Naive thymus-derived CD8-positive, alpha-beta T cell (primary cell): ENCODE data around the gene AMZ1. TPM values are rescaled to one million over a fixed set of nuclear protein-coding genes. Genes with fewer than 3 reads are reported as not detected.
"Not testable (repeated sequence)": the region's sequence is repeated elsewhere in the genome, so short reads cannot be mapped to it uniquely, and the experiment has no call there.

Source experiments
- ATAC-seq, 2 donors: fragments of 150-1000 bp; cut with Tn5 transposase in 1 of 2; sonication (Bioruptor Pico), chemical (Tn5 transposase) in 1 of 2; 1 replicate in 1 of 2; 2 replicates in 1 of 2; pipeline ENCODE4 v1.10.0; 2021; ENCODE audit warnings: mild to moderate bottlenecking in 2 of 2, moderate library complexity in 2 of 2
- POLR2A ChIA-PET: fragments of 350-600 bp; sonication (Branson Sonifier 250); formaldehyde crosslinking; loops from one replicate; lab custom pipeline; 2021; ENCODE audit warnings: antibody characterized with exemption; lab: Charles Lee
- DNase-seq, 10 donors: peaks; one replicate each; pipeline versions ENCODE4 v3.0.0 to v3.0.0-alpha.2; 2020 to 2022
- H3K27ac Mint-ChIP-seq, 10 donors: one replicate each; pipeline ENCODE4 v1.8.0; 2020 to 2022; ENCODE audit warnings: mild to moderate bottlenecking in 10 of 10, mixed read lengths in 10 of 10, moderate library complexity in 4 of 10, inconsistent platforms in 1 of 10
- H3K27me3 Mint-ChIP-seq, 5 donors: one replicate each; pipeline ENCODE4 v1.8.0; 2021 to 2022; ENCODE audit warnings: mixed read lengths in 5 of 5
- H3K36me3 Mint-ChIP-seq, 3 donors: one replicate each; pipeline ENCODE4 v1.8.0; 2020 to 2022; ENCODE audit warnings: mixed read lengths in 3 of 3, mild to moderate bottlenecking in 2 of 3, inconsistent platforms in 1 of 3
- H3K4me1 Mint-ChIP-seq, 4 donors: one replicate each; pipeline ENCODE4 v1.8.0; 2021 to 2022; ENCODE audit warnings: mixed read lengths in 4 of 4
- H3K4me3 Mint-ChIP-seq, 10 donors: one replicate each; pipeline ENCODE4 v1.8.0; 2020 to 2022; ENCODE audit warnings: mild to moderate bottlenecking in 10 of 10, mixed read lengths in 10 of 10, moderate library complexity in 6 of 10, inconsistent platforms in 1 of 10
- H3K9me3 Mint-ChIP-seq, 9 donors: one replicate each; pipeline ENCODE4 v1.8.0; 2020 to 2022; ENCODE audit warnings: mixed read lengths in 9 of 9, mild to moderate bottlenecking in 3 of 9, inconsistent platforms in 1 of 9, moderate library complexity in 1 of 9
- polyA plus RNA-seq, 3 donors: library from polyadenylated mRNA; unstranded; fragments of 300-500 nt; fragmentation: Illumina TruSeq; gene quantifications; one replicate each; pipeline ENCODE4 v1.2.3, GENCODE V29; 2021
- total RNA-seq, 8 experiments: library from RNA in 2 of 8; stranded (reverse) in 2 of 8; gene quantifications; one replicate each; pipeline ENCODE4 v1.2.3 and lab custom pipeline; 2021 to 2026

AMZ1 gene
- total and polyA plus RNA-seq, 5 experiments from 2014 or later: 0.05 TPM; not detected in 4

DNA sequence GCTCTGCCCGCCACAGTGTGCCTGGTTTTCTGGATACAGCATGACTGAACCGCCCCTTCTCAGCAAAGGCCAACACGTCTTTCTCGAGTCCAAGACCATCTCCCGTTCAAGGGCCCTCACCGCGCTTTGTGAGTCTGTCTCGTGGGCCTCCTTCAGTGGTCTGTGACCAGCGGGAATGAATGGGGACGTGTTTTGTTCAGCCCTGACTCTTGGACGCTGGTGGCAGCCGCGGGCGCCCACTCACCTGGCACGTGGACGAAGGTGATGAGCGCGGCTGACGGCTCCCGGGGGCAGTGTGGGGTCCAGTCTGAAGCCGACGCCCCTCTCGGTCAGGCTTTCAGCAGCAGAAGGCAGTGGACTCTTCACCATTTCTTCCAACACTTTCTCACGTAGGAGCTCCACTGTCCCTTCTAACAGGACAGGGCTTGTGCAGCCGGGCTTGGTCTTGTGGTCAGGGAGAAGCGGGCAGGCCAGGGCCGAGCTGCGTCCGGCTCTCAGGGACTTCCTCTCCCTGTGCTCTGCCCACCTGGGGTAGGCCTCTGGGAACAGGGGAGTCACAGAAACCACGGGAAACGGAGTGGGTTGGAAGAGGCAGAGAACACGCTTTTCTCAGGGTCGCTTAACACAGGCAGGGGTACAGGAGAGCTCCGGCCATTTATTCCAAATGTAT is 30.4 kb downstream of the AMZ1 start:
- Mint-ChIP-seq H3K9me3 (no peaks in the 10 kb centered on the region), H3K27ac (peak overlapping the region in 9 of 10 donors; percentile 25 to 84 (median 62)), H3K36me3 (peaks cover 0 to 3% (median 2%) of the 10 kb centered on the region in 3 donors), H3K4me3 (peak overlapping the region; percentile 15 to 72 (median 57)), H3K27me3 (peaks cover 0 to 17% (median 9%) of the 10 kb centered on the region in 5 donors), H3K4me1 (peaks cover 36 to 68% (median 64%) of the 10 kb centered on the region in 4 donors)
- POLR2A ChIA-PET: interaction anchor here (0.6 to 3.4 kb wide), 5 partner anchors 9 to 160 kb away, joined by 3 to 17 read pairs (median 7); no protein-coding TSS in a partner anchor
- peak in 1 of 10 donors; percentile 53 for DNase-seq
- no peak for ATAC-seq

DNA sequence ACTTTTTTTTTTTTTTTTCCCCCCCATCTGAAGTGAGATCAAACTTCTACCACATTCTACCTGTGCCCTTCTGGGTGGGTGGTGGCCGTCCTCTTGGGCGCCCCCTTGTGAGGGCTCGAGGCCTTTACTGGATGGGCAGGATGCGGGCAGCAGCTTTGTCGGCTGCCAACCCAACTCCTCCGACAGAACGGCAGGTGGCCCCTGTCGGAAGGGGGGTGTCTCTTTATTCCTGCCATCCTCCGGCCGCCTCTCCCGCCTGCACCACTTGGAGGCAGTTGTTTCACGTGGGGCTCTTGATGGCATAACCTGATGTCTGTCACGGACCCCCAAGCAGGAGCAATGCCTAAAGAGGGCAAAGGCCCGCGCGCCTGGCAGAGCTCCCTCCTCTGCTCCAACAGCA is 31.0 kb downstream of the AMZ1 start:
- Mint-ChIP-seq H3K27me3 (peaks cover 0 to 17% (median 4%) of the 10 kb centered on the region in 5 donors), H3K4me3 (peak overlapping the region; percentile 15 to 68 (median 50))
- POLR2A ChIA-PET: interaction anchor here (0.6 to 3.4 kb wide), 7 partner anchors 9 to 439 kb away, joined by 3 to 17 read pairs (median 4); no protein-coding TSS in a partner anchor

DNA sequence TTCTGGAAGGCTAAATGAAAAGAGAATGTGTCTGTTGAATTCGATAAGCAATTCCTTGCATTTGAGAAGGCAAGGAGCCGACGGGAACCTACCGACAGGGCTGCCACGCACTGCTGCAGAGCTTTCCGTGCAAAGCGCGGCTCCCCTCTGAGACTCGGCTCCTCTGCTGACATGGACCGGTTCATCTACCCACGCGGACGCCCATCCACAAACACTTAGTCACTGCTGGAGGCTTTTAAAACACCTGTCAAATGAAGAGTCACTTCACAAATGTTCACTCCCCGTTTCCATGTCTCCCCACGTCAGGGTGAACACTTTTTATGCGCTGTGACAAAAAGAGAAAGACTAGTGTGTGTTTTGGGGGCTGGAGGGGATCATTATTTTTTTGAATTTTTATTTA is 32.0 kb downstream of the AMZ1 start:
- H3K27me3 Mint-ChIP-seq: peaks cover 0 to 17% (median 2%) of the 10 kb centered on the region in 5 donors
- peaks cover 0 to 3% (median 2%) of the 10 kb centered on the region in 3 donors for H3K36me3 Mint-ChIP-seq
- no peaks in the 10 kb centered on the region for H3K9me3 Mint-ChIP-seq
- H3K4me1 Mint-ChIP-seq: peaks cover 27 to 54% (median 50%) of the 10 kb centered on the region in 4 donors
- DNase-seq (peak in 1 of 10 donors; percentile 8), ATAC-seq (no peak)
- H3K27ac Mint-ChIP-seq: no peak overlapping the region
- no peak overlapping the region for H3K4me3 Mint-ChIP-seq
- POLR2A ChIA-PET: interaction anchor here (0.9 to 1.2 kb wide), 2 partner anchors 9 to 10 kb away, joined by 3 to 5 read pairs; no protein-coding TSS in a partner anchor

More for the DNA sequence above, 31.0 kb downstream of the AMZ1 start:
- DNase-seq: peak; percentile 53 to 82 (median 68)
- Mint-ChIP-seq H3K4me1 (peaks cover 34 to 63% (median 58%) of the 10 kb centered on the region in 4 donors), H3K9me3 (no peaks in the 10 kb centered on the region), H3K27ac (peak overlapping the region in 8 of 10 donors; percentile 25 to 84 (median 60)), H3K36me3 (peaks cover 0 to 3% (median 2%) of the 10 kb centered on the region in 3 donors)
- ATAC-seq: peak; percentile 56 to 58

DNA sequence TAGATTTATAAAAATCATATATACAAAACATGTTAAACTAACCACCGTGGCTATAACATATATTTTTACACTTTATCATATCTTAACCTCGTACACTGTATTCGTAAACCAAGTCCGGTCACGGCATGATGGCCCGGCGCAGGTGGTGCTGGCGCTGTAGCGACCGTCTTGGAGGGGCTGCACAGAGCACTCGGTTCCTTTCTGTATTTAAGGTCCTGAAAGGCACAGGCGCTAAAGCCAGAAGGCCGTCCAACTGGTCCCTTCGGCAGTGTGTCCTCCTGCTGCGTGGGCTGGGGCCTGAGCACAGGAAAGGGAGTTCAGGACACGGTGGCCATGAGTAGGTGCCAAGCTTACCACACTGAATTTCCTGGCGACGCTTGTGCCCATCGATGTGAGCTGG is 33.8 kb downstream of the AMZ1 start:
- ATAC-seq (no peak), DNase-seq (peak in 1 of 10 donors; percentile 9)
- Mint-ChIP-seq H3K27me3 (peaks cover 0 to 12% (median 0%) of the 10 kb centered on the region in 5 donors), H3K4me3 (no peak overlapping the region), H3K27ac (no peak overlapping the region), H3K36me3 (peaks cover 0 to 10% (median 6%) of the 10 kb centered on the region in 3 donors), H3K4me1 (peaks cover 14 to 36% (median 32%) of the 10 kb centered on the region in 4 donors), H3K9me3 (no peaks in the 10 kb centered on the region)
- POLR2A ChIA-PET: interaction anchor here (0.7 kb wide), 1 partner anchor 10 kb away, joined by 3 read pairs; no protein-coding TSS in a partner anchor

DNA sequence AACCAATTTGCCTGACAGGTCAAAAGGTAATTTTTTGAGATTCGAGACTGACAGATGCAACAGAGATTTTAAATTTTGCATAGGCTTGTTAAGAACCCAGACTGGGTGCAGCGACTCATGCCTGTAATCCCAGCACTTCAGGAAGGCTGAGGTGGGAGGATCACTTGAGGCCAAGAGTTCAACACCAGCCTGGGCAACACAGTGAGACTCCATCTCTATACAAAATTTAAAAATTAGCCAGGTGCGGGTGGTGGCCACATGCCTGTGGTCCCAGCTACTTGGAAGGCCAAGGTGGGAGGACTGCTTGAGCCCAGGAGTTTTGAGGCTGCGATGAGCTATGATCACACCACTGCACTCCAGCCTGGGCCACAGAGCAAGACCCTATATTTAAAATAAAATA is 34.6 kb downstream of the AMZ1 start:
- Mint-ChIP-seq H3K36me3 (peaks cover 0 to 16% (median 6%) of the 10 kb centered on the region in 3 donors), H3K4me3 (no peak overlapping the region), H3K27me3 (peaks cover 0 to 4% (median 0%) of the 10 kb centered on the region in 5 donors), H3K4me1 (peaks cover 8 to 29% (median 24%) of the 10 kb centered on the region in 4 donors), H3K9me3 (no peaks in the 10 kb centered on the region), H3K27ac (no peak overlapping the region)
- POLR2A ChIA-PET: interaction anchor here (0.7 kb wide), 1 partner anchor 11 kb away, joined by 3 read pairs; no protein-coding TSS in a partner anchor
- DNase-seq (no peak), ATAC-seq (no peak)

DNA sequence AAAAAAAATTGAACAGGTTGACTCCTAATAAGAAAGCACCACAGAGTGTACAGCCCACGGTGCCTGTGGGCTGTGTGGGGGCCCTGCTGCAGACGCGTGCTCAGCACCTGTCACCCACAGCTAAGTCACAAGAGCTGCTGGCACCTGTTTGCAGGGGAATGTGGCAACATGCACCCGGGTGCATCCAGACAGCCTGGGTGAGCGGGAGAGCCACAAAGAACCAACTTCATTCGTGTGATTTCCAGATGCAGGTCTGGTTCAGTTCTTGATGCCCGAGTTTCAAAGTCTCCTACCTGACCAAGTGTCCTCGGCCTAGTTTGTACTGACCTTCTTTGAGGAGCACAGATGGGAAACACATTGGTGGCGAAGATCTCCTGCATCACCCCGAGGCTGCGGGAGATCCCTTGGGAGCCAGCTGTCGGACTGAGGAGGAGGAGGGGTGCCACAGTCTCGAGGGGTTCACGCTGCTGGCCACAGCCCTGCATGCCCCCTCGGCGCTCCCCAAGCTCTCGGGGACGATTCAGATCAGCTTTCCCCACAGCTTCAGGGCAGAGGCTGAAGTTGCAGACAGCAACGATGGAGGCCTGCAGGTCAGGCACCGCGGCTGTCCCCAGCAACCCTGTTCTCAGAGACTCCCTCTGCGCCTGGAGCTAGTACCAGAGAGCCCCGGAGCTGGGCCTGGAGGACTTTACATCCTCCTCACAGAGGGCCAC is 35.3 kb downstream of the AMZ1 start:
- no peak overlapping the region for H3K4me3 Mint-ChIP-seq
- peak in 1 of 10 donors; percentile 30 for DNase-seq
- H3K36me3 Mint-ChIP-seq: peaks cover 0 to 19% (median 8%) of the 10 kb centered on the region in 3 donors
- ATAC-seq: no peak
- POLR2A ChIA-PET: interaction anchor here (0.6 to 1.2 kb wide), 2 partner anchors 10 to 23 kb away, joined by 3 to 4 read pairs; no protein-coding TSS in a partner anchor
- peaks cover 0 to 2% (median 0%) of the 10 kb centered on the region in 5 donors for H3K27me3 Mint-ChIP-seq
- H3K4me1 Mint-ChIP-seq: peaks cover 7 to 22% (median 18%) of the 10 kb centered on the region in 4 donors
- peak overlapping the region in 1 of 10 donors; percentile 27 for H3K27ac Mint-ChIP-seq
- H3K9me3 Mint-ChIP-seq: no peaks in the 10 kb centered on the region

DNA sequence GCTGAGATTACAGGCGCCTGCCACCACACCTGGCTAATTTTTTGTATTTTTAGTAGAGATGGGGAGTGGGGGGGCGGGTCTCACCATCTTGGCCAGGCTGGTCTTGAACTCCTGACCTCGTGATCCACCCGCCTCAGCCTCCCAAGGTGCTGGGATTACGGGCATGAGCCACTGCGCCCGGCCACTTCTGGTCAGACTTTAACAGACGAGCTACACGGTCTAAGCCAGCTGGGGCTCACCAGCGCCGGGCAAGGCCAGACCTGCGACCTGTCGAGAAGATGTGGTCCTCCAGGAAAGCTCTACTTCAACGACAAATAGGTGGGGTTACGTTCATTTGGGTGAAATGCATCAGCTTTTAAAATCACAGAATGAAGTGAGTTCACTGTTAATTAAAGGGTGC is 36.0 kb downstream of the AMZ1 start:
- peaks cover 0 to 20% (median 15%) of the 10 kb centered on the region in 3 donors for H3K36me3 Mint-ChIP-seq
- not testable (repeated sequence) for H3K9me3 Mint-ChIP-seq, H3K27me3 Mint-ChIP-seq, H3K4me3 Mint-ChIP-seq, ATAC-seq
- POLR2A ChIA-PET: interaction anchor here (1.2 kb wide), 1 partner anchor 24 kb away, joined by 3 read pairs; no protein-coding TSS in a partner anchor
- H3K27ac Mint-ChIP-seq: peak overlapping the region in 2 of 10 donors; percentile 44 to 77
- peaks cover 5 to 17% (median 12%) of the 10 kb centered on the region in 4 donors for H3K4me1 Mint-ChIP-seq
- peak in 1 of 10 donors; percentile 32 for DNase-seq

DNA sequence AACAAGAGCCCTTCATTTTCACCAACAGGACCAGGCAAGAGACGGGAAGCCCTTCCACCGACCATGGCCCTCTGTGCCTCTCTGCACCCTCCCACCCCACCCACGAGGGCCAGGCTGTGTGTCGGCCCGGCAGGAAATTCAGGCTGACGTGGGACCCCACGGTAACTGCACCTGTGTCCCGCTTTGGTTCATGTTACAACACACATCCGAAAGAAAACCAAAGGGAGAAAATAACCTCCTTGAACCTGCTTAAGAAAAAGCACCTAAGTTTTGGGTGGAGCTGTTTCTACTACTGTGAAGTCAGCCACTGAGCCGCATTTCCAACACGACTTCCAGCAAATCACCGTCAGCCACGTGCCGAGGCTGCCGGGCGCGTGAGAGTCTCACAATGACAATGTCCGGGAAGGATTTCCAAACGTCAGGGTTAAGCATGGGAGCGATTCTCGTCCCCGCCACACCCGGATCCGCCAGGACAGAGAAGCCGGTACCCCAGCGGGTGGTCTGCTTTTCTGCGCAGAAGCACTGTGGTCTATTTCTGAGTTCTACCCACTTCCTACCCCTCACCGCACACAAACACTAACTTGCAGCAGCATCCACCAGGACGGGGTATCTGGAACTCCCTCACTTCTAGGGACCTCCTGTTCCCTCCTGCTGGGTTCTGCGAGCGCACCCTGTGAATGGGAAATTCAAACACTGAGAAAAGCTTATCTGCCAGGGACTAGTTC is 36.6 kb downstream of the AMZ1 start:
- Mint-ChIP-seq H3K27me3 (no peaks in the 10 kb centered on the region), H3K4me1 (peaks cover 5 to 13% (median 9%) of the 10 kb centered on the region in 4 donors), H3K36me3 (peaks cover 0 to 21% (median 17%) of the 10 kb centered on the region in 3 donors), H3K27ac (peak overlapping the region in 5 of 10 donors; percentile 22 to 93 (median 79)), H3K9me3 (no peaks in the 10 kb centered on the region), H3K4me3 (peak overlapping the region in 8 of 10 donors; percentile 20 to 65 (median 39))
- POLR2A ChIA-PET: interaction anchor here (1.2 kb wide), 1 partner anchor 25 kb away, joined by 3 read pairs; no protein-coding TSS in a partner anchor
- DNase-seq: peak in 4 of 10 donors; percentile 19 to 58 (median 40)
- peak; percentile 45 to 84 for ATAC-seq

DNA sequence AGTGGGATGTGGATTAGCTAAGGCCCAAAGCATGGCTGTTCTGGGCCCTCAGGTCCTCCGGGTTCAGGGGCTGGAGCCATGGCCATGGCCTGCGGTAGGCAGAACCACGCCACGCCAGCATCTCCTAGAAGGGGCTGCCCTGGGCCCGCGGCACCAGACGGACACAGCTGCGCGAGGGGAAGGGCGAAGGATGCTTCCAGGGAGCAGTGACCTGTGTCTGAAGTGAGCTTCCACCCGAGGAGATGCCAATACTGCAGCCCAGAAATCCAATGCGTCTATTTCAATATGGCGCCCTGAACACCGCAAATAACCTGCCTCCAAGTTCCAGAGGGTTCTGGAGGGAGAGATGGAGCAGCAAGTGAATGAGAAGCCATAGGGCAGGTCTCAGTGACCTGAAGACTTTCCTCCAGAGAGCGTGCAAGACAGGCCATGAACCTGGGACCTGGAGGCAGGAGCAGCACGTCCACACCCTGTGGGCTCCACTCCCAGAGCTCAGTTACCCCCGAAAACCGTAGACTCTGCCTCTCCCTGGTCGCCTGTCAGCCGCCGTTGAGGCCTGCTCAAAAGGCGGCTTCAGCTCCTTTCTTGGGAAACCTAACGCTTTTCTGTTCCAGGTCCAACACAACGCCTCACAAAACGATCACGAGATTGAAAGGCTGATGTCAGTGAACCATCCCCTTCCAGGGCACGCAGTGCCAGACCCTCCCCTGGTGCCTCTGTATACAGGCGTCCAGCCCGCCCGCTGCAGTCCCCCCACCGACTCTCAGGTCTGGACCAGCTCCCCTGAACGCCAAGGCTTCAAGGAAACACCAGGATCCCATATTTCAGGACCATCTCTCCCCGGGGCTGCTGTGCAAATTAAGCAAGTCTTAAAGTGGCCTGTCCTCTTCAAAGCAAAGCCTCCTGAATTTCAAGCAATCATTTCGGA is 37.4 kb downstream of the AMZ1 start:
- peak overlapping the region in 3 of 10 donors; percentile 22 to 79 (median 49) for H3K27ac Mint-ChIP-seq
- ATAC-seq: no peak

DNA sequence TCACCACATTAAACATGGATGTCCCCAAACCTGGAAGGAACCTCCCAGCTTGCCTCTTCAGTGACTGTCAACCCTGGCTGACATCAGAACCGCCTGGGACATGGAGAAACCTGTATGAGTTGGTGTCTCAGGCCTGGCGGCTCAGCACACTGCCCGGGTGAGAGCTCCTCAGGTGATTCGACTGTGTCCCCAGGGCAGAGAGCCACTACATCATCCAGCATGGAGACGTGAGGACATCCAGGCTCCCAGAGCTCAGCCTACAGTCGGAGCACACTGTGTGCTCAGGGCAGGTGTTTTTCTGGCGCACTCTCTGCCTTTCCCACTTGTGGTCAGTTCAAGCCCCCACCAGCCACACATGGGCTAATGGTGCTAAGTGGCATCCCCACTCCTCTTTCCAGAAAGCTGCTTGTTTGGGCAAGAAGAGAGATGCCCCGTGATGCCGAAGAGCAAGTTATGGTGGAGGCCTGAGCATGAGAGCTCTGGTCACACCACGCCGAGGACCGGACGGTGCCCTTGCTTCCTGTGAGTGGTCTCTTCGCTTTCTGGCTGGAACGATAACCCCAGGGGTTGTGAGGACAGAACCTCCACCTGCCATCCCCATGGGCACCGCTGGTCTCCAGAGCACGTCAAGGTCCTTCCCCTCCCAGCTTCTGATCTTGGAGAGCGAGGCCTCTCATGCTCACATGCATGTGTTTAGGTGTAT is 38.5 kb downstream of the AMZ1 start:
- Mint-ChIP-seq H3K9me3 (no peaks in the 10 kb centered on the region), H3K4me3 (no peak overlapping the region), H3K27ac (no peak overlapping the region), H3K36me3 (peaks cover 0 to 31% (median 24%) of the 10 kb centered on the region in 3 donors), H3K4me1 (peaks cover 0 to 6% (median 4%) of the 10 kb centered on the region in 4 donors), H3K27me3 (no peaks in the 10 kb centered on the region)
- POLR2A ChIA-PET: no interaction called here
- DNase-seq (peak in 1 of 10 donors; percentile 51), ATAC-seq (no peak)

More for the DNA sequence above, 37.4 kb downstream of the AMZ1 start:
- H3K9me3 Mint-ChIP-seq: no peaks in the 10 kb centered on the region
- H3K36me3 Mint-ChIP-seq: peaks cover 0 to 26% (median 22%) of the 10 kb centered on the region in 3 donors
- peak in 1 of 10 donors; percentile 58 for DNase-seq
- H3K4me1 Mint-ChIP-seq: peaks cover 7 to 13% (median 9%) of the 10 kb centered on the region in 4 donors
- POLR2A ChIA-PET: no interaction called here
- H3K27me3 Mint-ChIP-seq: no peaks in the 10 kb centered on the region
- H3K4me3 Mint-ChIP-seq: peak overlapping the region in 2 of 10 donors; percentile 26 to 35
